ENCODE results near the gene SORCS2.

The SORCS2 gene

DNA sequence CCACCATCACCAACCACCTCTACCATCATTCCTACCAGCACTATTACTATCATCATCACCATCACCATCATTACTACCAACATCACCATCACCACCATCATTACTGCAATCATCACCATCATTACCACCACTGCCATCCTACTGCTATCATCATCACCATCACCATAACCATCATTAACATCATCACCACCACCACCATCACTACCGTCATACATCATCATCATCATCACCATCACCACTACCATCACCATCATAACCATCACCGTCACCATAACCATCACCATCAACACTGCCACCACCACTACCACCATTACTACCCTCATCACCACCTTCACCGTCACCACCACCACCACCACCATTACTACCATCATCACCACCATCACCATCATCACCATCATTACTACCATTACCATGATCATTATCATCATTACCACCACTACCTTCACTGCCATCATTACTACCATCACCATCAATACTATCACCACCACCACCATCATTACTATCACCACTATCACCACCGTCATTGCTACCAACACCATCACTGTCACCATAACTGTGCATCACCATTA lies 170.6 kb downstream of the SORCS2 start:
- H3K4me1 ChIP-seq (ENCODE audit: control insufficient read depth, low read length), result peaks cover 9% of the 10 kb centered on the region
- H3F3A ChIP-seq (ENCODE audit: control insufficient read depth, insufficient read depth), result no peaks in the 10 kb centered on the region
- H3K36me3 ChIP-seq (ENCODE audit: control insufficient read depth, low read length), result no peaks in the 10 kb centered on the region
- H3K4me3 ChIP-seq (ENCODE audit: low read length), result no peak overlapping the region
- no peaks in the 10 kb centered on the region for H3K9me2 ChIP-seq (replicated peaks; ENCODE audit: control insufficient read depth, low read length)
- H3K4me2 ChIP-seq (ENCODE audit: low read length), result no peak overlapping the region
- H3K79me2 ChIP-seq (ENCODE audit: control insufficient read depth, low read length), result no peaks in the 10 kb centered on the region
- TF ChIP-seq EZH2phosphoT487 (IDR thresholded peaks at IDR 0.05; ENCODE audit: borderline replicate concordance, low read length), result no peak
- TF ChIP-seq, protein P1, sequence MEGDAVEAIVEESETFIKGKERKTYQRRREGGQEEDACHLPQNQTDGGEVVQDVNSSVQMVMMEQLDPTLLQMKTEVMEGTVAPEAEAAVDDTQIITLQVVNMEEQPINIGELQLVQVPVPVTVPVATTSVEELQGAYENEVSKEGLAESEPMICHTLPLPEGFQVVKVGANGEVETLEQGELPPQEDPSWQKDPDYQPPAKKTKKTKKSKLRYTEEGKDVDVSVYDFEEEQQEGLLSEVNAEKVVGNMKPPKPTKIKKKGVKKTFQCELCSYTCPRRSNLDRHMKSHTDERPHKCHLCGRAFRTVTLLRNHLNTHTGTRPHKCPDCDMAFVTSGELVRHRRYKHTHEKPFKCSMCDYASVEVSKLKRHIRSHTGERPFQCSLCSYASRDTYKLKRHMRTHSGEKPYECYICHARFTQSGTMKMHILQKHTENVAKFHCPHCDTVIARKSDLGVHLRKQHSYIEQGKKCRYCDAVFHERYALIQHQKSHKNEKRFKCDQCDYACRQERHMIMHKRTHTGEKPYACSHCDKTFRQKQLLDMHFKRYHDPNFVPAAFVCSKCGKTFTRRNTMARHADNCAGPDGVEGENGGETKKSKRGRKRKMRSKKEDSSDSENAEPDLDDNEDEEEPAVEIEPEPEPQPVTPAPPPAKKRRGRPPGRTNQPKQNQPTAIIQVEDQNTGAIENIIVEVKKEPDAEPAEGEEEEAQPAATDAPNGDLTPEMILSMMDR (IDR thresholded peaks at IDR 0.05; ENCODE audit: low read depth, low read length, poor library complexity, severe bottlenecking), result no peak
- no peak overlapping the region for H3K27ac ChIP-seq (ENCODE audit: low read depth, low read length)
- no peaks in the 10 kb centered on the region for H3K27me3 ChIP-seq (ENCODE audit: control insufficient read depth, low read length)
- H3K9me3 ChIP-seq (ENCODE audit: control insufficient read depth, insufficient read depth, low read length), result no peaks in the 10 kb centered on the region; the same call in 1 of the 2 replicates
- H4K20me1 ChIP-seq (ENCODE audit: control insufficient read depth, insufficient read depth, low read depth, low read length), result no peaks in the 10 kb centered on the region

DNA sequence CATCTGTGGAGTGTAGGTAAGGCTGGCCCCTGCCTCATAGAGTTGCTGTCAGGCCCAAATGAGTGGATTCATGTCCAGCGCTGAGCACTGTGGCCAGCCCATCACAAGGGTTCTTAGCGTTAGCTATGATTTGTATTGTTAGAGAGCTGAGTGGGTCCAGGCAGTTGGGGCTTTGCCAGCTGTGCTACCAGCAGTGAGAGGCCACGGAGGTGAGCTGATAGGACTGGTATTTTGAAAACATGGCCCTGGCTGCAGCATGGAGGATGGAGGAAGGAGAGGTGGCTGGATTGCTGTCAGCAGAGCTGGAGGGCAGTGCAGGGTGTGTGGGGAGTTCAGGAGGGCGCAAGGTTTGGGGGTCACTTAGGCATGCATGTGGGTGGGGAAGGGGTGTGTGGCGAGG lies 172.6 kb downstream of the SORCS2 start:
- TF ChIP-seq, protein P1 (IDR thresholded peaks at IDR 0.05; ENCODE audit: low read depth, low read length, poor library complexity, severe bottlenecking), result no peak
- TF ChIP-seq EZH2phosphoT487 (IDR thresholded peaks at IDR 0.05; ENCODE audit: borderline replicate concordance, low read length), result no peak
- no peaks in the 10 kb centered on the region for H3K9me2 ChIP-seq (replicated peaks; ENCODE audit: control insufficient read depth, low read length)
- H3K4me2 ChIP-seq (ENCODE audit: low read length), result no peak overlapping the region
- H3K4me3 ChIP-seq (ENCODE audit: low read length), result no peak overlapping the region
- no peak overlapping the region for H3K27ac ChIP-seq (ENCODE audit: low read depth, low read length)
- H3F3A ChIP-seq (ENCODE audit: control insufficient read depth, insufficient read depth), result no peaks in the 10 kb centered on the region
- peaks cover 9% of the 10 kb centered on the region for H3K4me1 ChIP-seq (ENCODE audit: control insufficient read depth, low read length)
- no peaks in the 10 kb centered on the region for H4K20me1 ChIP-seq (ENCODE audit: control insufficient read depth, insufficient read depth, low read depth, low read length)
- no peaks in the 10 kb centered on the region for H3K79me2 ChIP-seq (ENCODE audit: control insufficient read depth, low read length)
- no peaks in the 10 kb centered on the region for H3K36me3 ChIP-seq (ENCODE audit: control insufficient read depth, low read length)
- no peaks in the 10 kb centered on the region for H3K27me3 ChIP-seq (ENCODE audit: control insufficient read depth, low read length)
- H3K9me3 ChIP-seq (ENCODE audit: control insufficient read depth, insufficient read depth, low read length), result no peaks in the 10 kb centered on the region; the same call in 1 of the 2 replicates

DNA sequence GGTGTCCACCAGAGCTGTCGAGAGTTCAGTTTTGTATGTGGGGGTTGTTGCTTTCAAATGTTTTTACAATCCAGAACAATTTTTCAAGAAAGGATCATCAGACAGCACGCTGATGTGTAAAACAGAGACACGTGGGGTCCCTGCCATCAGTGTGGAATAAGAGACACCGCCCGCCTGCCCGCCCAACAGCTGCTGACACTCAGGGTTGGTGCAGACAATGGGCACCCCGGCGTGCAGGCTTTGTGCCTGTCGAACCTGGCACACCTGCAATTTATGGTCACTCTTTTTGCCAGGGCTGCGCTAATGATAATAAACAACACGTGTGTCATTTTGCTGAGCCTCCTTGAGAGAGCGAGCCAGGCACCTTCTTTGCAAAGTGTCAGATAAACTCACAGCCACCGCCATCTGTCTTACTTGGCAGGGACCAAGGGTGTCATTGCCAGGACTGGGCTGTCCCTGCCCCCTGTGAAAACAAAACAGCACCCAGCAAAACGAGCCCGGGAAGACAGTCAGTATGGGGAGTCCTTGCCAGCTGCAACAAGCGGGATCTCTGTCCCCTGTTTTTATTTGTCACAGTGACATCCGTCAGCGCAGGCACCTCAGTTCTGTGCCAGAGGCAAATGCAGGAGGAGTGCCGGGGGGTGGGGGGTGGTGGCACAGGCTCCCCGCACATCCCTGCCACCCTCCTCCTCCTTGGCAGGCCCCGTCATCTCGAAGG lies 173.3 kb downstream of the SORCS2 start:
- H3K4me3 ChIP-seq (ENCODE audit: low read length), result no peak overlapping the region
- H3F3A ChIP-seq (ENCODE audit: control insufficient read depth, insufficient read depth), result no peaks in the 10 kb centered on the region
- H3K9me3 ChIP-seq (ENCODE audit: control insufficient read depth, insufficient read depth, low read length), result no peaks in the 10 kb centered on the region; the same call in 1 of the 2 replicates
- no peak overlapping the region for H3K4me2 ChIP-seq (ENCODE audit: low read length)
- H4K20me1 ChIP-seq (ENCODE audit: control insufficient read depth, insufficient read depth, low read depth, low read length), result no peaks in the 10 kb centered on the region
- peaks cover 9% of the 10 kb centered on the region for H3K4me1 ChIP-seq (ENCODE audit: control insufficient read depth, low read length)
- no peak overlapping the region for H3K27ac ChIP-seq (ENCODE audit: low read depth, low read length)
- TF ChIP-seq EZH2phosphoT487 (IDR thresholded peaks at IDR 0.05; ENCODE audit: borderline replicate concordance, low read length), result no peak
- TF ChIP-seq, protein P1 (IDR thresholded peaks at IDR 0.05; ENCODE audit: low read depth, low read length, poor library complexity, severe bottlenecking), result no peak
- H3K9me2 ChIP-seq (replicated peaks; ENCODE audit: control insufficient read depth, low read length), result no peaks in the 10 kb centered on the region
- H3K27me3 ChIP-seq (ENCODE audit: control insufficient read depth, low read length), result no peaks in the 10 kb centered on the region
- H3K36me3 ChIP-seq (ENCODE audit: control insufficient read depth, low read length), result no peaks in the 10 kb centered on the region
- no peaks in the 10 kb centered on the region for H3K79me2 ChIP-seq (ENCODE audit: control insufficient read depth, low read length)

Data from DOHH2 (cell line).